ENCODE results near the gene MYO1D.
"Not testable (repeated sequence)": the region's sequence is repeated elsewhere in the genome, so short reads cannot be mapped to it uniquely, and the experiment has no call there.

The MYO1D gene

DNA sequence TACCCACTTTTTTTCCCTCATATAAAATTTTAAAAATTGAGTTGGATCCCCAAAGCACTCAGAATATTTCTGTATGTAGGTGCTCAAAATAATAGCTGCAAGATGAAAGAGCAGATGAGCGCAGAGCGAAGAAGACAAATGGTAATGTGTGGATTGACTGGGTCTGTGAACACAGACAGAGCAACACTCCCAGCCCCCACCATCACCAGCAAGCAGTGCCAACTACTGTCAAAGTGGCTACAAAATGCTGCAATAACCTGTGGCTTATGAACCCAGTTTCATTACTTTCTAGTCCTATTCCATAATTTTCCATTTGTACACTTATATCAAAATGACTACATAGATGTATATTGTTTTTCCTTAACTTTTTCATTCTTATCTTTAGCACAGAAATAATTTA, 137.2 kb downstream of the MYO1D start:
- Histone ChIP-seq H3K79me1 (ENCODE audit: low read depth, low read length) (no peaks in the 10 kb centered on the region), H4K91ac (ENCODE audit: low read depth, low read length, poor library complexity) (no peak overlapping the region), H3K27ac (replicated peaks; ENCODE audit: low read length) (no peak overlapping the region), H2BK12ac (ENCODE audit: low read length) (no peak overlapping the region), H3K14ac (ENCODE audit: low read length) (no peak overlapping the region), H2AK5ac (ENCODE audit: low read depth, low read length) (no peak overlapping the region), H3K4me1 (ENCODE audit: control insufficient read depth in 2 of 2, insufficient read depth in 1 of 2, low read depth in 1 of 2, low read length in 2 of 2) (no peaks in the 10 kb centered on the region), H3K9ac (ENCODE audit: low read depth, low read length, poor library complexity) (no peak overlapping the region), H3K4me2 (ENCODE audit: insufficient read depth, low read length, poor library complexity, severe bottlenecking) (no peak overlapping the region), H3K9me3 (replicated peaks in 1 of 2; ENCODE audit: control insufficient read depth in 2 of 2, insufficient read depth in 1 of 2, low read depth in 1 of 2, low read length in 2 of 2) (no peaks in the 10 kb centered on the region), H3K27me3 (ENCODE audit: control insufficient read depth in 3 of 3, insufficient read depth in 3 of 3, low read depth in 1 of 3, low read length in 3 of 3) (no peaks in the 10 kb centered on the region), H3K36me3 (replicated peaks in 1 of 2; ENCODE audit: control insufficient read depth in 2 of 2, insufficient read depth in 2 of 2, low read length in 2 of 2) (no peaks in the 10 kb centered on the region), H2AFZ (ENCODE audit: low read length) (no peak overlapping the region), H3K18ac (ENCODE audit: low read length) (no peak overlapping the region), H3K4ac (ENCODE audit: low read length) (no peak overlapping the region), H2BK5ac (ENCODE audit: low read length) (no peak overlapping the region), H2BK15ac (ENCODE audit: low read length) (no peak overlapping the region), H2BK120ac (ENCODE audit: low read depth, low read length) (no peak overlapping the region), H4K8ac (ENCODE audit: low read depth, low read length) (no peak overlapping the region), H3K4me3 (ENCODE audit: low read length in 2 of 2) (no peak overlapping the region), H3K23ac (ENCODE audit: low read depth, low read length, poor library complexity) (no peak overlapping the region)
- WGBS, 2 donors (ENCODE audit: extremely low coverage in 2 of 2, insufficient read length in 2 of 2, insufficient replicate concordance in 1 of 2) = no CpG with 5 or more reads among the region's 2 CpGs
- no peak for DNase-seq (ENCODE audit: low spot score)

DNA sequence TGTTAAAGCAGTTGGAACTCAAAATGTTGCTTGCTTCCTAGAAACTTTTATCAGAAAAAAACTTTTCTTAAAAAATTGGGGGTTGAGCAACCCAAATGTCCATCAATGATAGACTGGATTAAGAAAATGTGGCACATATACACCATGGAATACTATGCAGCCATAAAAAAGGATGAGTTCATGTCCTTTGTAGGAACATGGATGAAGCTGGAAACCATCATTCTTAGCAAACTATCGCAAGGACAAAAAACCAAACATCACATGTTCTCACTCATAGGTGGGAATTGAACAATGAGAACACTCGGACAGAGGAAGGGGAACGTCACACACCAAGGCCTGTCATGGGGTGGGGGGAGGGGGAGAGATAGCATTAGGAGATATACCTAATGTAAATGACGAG, 137.8 kb downstream of the MYO1D start:
- H3K4me1 ChIP-seq (ENCODE audit: control insufficient read depth in 2 of 2, insufficient read depth in 1 of 2, low read depth in 1 of 2, low read length in 2 of 2); H3K14ac ChIP-seq (ENCODE audit: low read length); H3K27me3 ChIP-seq (ENCODE audit: control insufficient read depth in 3 of 3, insufficient read depth in 3 of 3, low read depth in 1 of 3, low read length in 3 of 3); H3K36me3 ChIP-seq (replicated peaks in 1 of 2; ENCODE audit: control insufficient read depth in 2 of 2, insufficient read depth in 2 of 2, low read length in 2 of 2); H2BK15ac ChIP-seq (ENCODE audit: low read length); H3K9ac ChIP-seq (ENCODE audit: low read depth, low read length, poor library complexity); H3K27ac ChIP-seq (replicated peaks; ENCODE audit: low read length); H3K4me3 ChIP-seq (ENCODE audit: low read length in 2 of 2); H2AK5ac ChIP-seq (ENCODE audit: low read depth, low read length); H3K18ac ChIP-seq (ENCODE audit: low read length); DNase-seq (ENCODE audit: low spot score); H3K79me1 ChIP-seq (ENCODE audit: low read depth, low read length); H2BK120ac ChIP-seq (ENCODE audit: low read depth, low read length); H3K4me2 ChIP-seq (ENCODE audit: insufficient read depth, low read length, poor library complexity, severe bottlenecking); H4K91ac ChIP-seq (ENCODE audit: low read depth, low read length, poor library complexity); H3K23ac ChIP-seq (ENCODE audit: low read depth, low read length, poor library complexity); H4K8ac ChIP-seq (ENCODE audit: low read depth, low read length); H3K4ac ChIP-seq (ENCODE audit: low read length); H2BK12ac ChIP-seq (ENCODE audit: low read length); H2BK5ac ChIP-seq (ENCODE audit: low read length); H3K9me3 ChIP-seq (replicated peaks in 1 of 2; ENCODE audit: control insufficient read depth in 2 of 2, insufficient read depth in 1 of 2, low read depth in 1 of 2, low read length in 2 of 2); H2AFZ ChIP-seq (ENCODE audit: low read length): not testable (repeated sequence)
- no CpG with 5 or more reads among the region's 4 CpGs for WGBS, 2 donors (ENCODE audit: extremely low coverage in 2 of 2, insufficient read length in 2 of 2, insufficient replicate concordance in 1 of 2)

GRCh38 chr17:32733401-32733800, 143.5 kb downstream of the MYO1D start:
- Histone ChIP-seq H3K36me3 (replicated peaks in 1 of 2; ENCODE audit: control insufficient read depth in 2 of 2, insufficient read depth in 2 of 2, low read length in 2 of 2) (no peaks in the 10 kb centered on the region), H3K4me2 (ENCODE audit: insufficient read depth, low read length, poor library complexity, severe bottlenecking) (no peak overlapping the region), H3K27me3 (ENCODE audit: control insufficient read depth in 3 of 3, insufficient read depth in 3 of 3, low read depth in 1 of 3, low read length in 3 of 3) (no peaks in the 10 kb centered on the region), H2BK15ac (ENCODE audit: low read length) (no peak overlapping the region), H2BK12ac (ENCODE audit: low read length) (no peak overlapping the region), H4K8ac (ENCODE audit: low read depth, low read length) (no peak overlapping the region), H3K18ac (ENCODE audit: low read length) (no peak overlapping the region), H3K27ac (replicated peaks; ENCODE audit: low read length) (no peak overlapping the region), H3K9me3 (replicated peaks in 1 of 2; ENCODE audit: control insufficient read depth in 2 of 2, insufficient read depth in 1 of 2, low read depth in 1 of 2, low read length in 2 of 2) (peaks cover 4 to 5% of the 10 kb centered on the region in 2 donors), H2BK5ac (ENCODE audit: low read length) (no peak overlapping the region), H2BK120ac (ENCODE audit: low read depth, low read length) (no peak overlapping the region), H4K91ac (ENCODE audit: low read depth, low read length, poor library complexity) (no peak overlapping the region), H3K4ac (ENCODE audit: low read length) (no peak overlapping the region), H3K23ac (ENCODE audit: low read depth, low read length, poor library complexity) (no peak overlapping the region), H2AFZ (ENCODE audit: low read length) (no peak overlapping the region), H3K4me1 (ENCODE audit: control insufficient read depth in 2 of 2, insufficient read depth in 1 of 2, low read depth in 1 of 2, low read length in 2 of 2) (no peaks in the 10 kb centered on the region), H3K14ac (ENCODE audit: low read length) (no peak overlapping the region), H3K4me3 (ENCODE audit: low read length in 2 of 2) (no peak overlapping the region), H3K9ac (ENCODE audit: low read depth, low read length, poor library complexity) (no peak overlapping the region), H3K79me1 (ENCODE audit: low read depth, low read length) (no peaks in the 10 kb centered on the region), H2AK5ac (ENCODE audit: low read depth, low read length) (no peak overlapping the region)
- no peak for DNase-seq (ENCODE audit: low spot score)
- WGBS, 2 donors (ENCODE audit: extremely low coverage in 2 of 2, insufficient read length in 2 of 2, insufficient replicate concordance in 1 of 2) = no CpG with 5 or more reads among the region's 1 CpG

GRCh38 chr17:32732900-32733299, 144.0 kb downstream of the MYO1D start:
- H3K36me3 ChIP-seq (replicated peaks in 1 of 2; ENCODE audit: control insufficient read depth in 2 of 2, insufficient read depth in 2 of 2, low read length in 2 of 2) = no peaks in the 10 kb centered on the region
- WGBS, 2 donors (ENCODE audit: extremely low coverage in 2 of 2, insufficient read length in 2 of 2, insufficient replicate concordance in 1 of 2) = no CpG with 5 or more reads among the region's 6 CpGs
- H3K4ac ChIP-seq (ENCODE audit: low read length) = no peak overlapping the region

More at GRCh38 chr17:32732900-32733299, 144.0 kb downstream of the MYO1D start:
- Histone ChIP-seq H3K9me3 (replicated peaks in 1 of 2; ENCODE audit: control insufficient read depth in 2 of 2, insufficient read depth in 1 of 2, low read depth in 1 of 2, low read length in 2 of 2) (peaks cover 4 to 5% of the 10 kb centered on the region in 2 donors), H3K4me1 (ENCODE audit: control insufficient read depth in 2 of 2, insufficient read depth in 1 of 2, low read depth in 1 of 2, low read length in 2 of 2) (no peaks in the 10 kb centered on the region), H3K27ac (replicated peaks; ENCODE audit: low read length) (no peak overlapping the region), H3K14ac (ENCODE audit: low read length) (no peak overlapping the region), H3K79me1 (ENCODE audit: low read depth, low read length) (no peaks in the 10 kb centered on the region), H2BK15ac (ENCODE audit: low read length) (no peak overlapping the region), H3K4me2 (ENCODE audit: insufficient read depth, low read length, poor library complexity, severe bottlenecking) (no peak overlapping the region), H3K27me3 (ENCODE audit: control insufficient read depth in 3 of 3, insufficient read depth in 3 of 3, low read depth in 1 of 3, low read length in 3 of 3) (no peaks in the 10 kb centered on the region), H3K23ac (ENCODE audit: low read depth, low read length, poor library complexity) (no peak overlapping the region), H2BK5ac (ENCODE audit: low read length) (no peak overlapping the region), H2AFZ (ENCODE audit: low read length) (no peak overlapping the region), H2AK5ac (ENCODE audit: low read depth, low read length) (no peak overlapping the region), H3K18ac (ENCODE audit: low read length) (no peak overlapping the region), H4K8ac (ENCODE audit: low read depth, low read length) (no peak overlapping the region), H3K9ac (ENCODE audit: low read depth, low read length, poor library complexity) (no peak overlapping the region), H4K91ac (ENCODE audit: low read depth, low read length, poor library complexity) (no peak overlapping the region), H2BK12ac (ENCODE audit: low read length) (peak overlapping the region; percentile 33), H2BK120ac (ENCODE audit: low read depth, low read length) (no peak overlapping the region), H3K4me3 (ENCODE audit: low read length in 2 of 2) (no peak overlapping the region)
- DNase-seq (ENCODE audit: low spot score) = no peak
